Measurements from ENCODE around the gene TEX10. TPM values are rescaled to one million over a fixed set of nuclear protein-coding genes. Genes with fewer than 3 reads are reported as not detected.
A peak's percentile ranks its signal among the peaks of the same experiment; 100 is the strongest.
"Not testable (repeated sequence)": the region's sequence is repeated elsewhere in the genome, so short reads cannot be mapped to it uniquely, and the experiment has no call there.

Gene TEX10
- 8.3 TPM for total RNA-seq
- long read RNA-seq, transcript TEX10-201 (15 exons, 3,074 nt), result major isoform, 15 of 22 reads
- long read RNA-seq, partial matches to known transcripts, result 3 of 22 reads
- long read RNA-seq, other reads (novel, unspliced or antisense), result 4 of 22 reads

DNA sequence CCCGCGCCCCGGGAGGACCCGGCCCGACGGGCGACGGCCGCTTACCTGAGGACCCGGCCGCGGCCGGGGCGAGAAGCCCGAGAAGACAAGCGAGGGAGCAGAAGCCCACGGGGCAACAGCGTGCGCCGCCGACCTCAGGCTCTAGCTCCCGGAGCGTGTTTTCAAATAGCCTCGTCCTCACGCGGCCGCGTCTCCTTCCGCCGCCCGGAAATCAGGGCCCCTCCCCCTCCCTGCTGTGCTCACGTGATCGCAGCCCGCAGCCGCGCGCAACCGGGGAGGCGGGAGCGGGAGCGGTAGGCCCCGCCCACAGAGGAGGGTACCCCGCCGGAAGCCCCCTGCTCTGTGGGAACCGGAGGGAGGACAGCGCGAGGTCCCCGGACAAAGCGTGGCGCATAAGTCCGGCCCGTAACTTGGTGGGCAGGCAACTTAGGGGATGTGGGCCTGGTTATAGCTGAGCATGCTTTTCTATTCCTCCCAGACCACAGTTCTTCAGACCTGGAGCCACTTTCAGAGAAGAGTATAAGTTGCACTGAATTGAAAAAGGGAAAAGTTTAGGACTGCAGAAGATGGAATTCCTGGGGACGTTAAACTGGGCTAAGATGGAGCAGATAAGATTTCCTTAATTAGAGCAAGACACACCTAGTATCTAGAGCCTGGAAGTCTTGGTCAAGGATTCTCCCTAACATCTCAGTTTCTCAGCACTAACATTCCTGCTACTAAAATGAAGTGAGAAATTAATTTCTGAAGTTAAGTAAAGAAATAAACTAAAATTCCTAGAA lies at the start of gene TEX10:
TSS of gene TEX10 (minus strand) at position 216 of the 779 bp plus-strand sequence. CDS start 3,579 bp downstream, outside the sequence.
- ATAC-seq (peak; percentile 99), DNase-seq (peak; percentile 93)
- intact Hi-C loops (cut with micrococcal nuclease), result no loop called here

DNA sequence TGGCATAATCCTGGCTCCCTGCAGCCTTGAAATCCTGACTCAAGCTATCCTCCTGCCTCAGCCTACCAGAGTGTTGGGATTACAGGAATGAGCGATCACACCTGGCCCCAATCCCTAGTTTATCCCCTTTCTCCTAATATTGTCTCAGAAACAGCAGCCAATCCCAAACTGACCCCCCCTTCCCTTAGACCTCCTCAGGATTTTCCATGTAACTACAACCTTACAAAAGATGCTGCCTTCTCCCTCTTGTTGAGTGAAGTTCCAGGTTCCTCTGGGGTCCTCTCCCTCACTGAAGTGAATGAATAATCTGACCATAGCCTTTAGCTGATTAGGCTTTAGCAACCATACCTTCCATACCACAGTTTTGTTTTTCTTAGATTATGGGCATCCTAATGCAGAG lies 48.3 kb upstream of the TEX10 start:
- intact Hi-C loops (cut with micrococcal nuclease), result no loop called here
- DNase-seq (no peak), ATAC-seq (no peak)

DNA sequence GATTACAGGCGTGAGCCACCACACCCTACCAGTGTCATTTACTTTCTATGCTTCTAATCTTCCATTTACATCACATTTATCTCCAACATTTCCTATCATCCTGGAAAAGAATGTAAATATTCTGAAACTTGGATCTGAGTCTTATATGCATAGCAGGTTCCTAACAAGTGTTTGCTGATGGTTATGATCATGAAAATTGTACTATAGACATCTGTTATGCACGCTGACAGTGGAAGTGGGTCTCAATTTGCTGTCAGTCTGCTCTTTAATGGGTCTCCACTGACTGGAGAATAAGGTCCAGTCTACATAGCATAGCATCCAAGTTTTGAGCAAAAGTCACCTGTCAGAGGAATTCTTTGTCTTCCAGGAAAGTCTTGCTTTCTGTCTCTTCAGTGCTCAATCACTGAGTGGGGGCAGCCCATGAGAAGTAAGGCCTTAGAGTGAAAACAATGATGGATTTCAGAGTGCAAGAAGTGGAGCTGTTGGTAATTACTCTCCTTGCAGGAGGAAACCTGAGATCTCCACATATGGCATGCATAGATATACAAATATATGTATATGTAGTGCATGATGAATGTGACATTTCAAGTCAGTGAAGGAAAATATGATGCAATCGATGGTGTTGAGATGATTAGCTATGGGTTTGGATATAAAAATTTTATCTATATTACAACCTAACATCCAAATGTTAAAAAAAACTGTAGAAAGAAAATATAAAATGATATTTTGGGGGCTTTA lies 45.0 kb upstream of the TEX10 start:
- intact Hi-C loops (cut with micrococcal nuclease), result no loop called here
- DNase-seq (no peak), ATAC-seq (no peak)

DNA sequence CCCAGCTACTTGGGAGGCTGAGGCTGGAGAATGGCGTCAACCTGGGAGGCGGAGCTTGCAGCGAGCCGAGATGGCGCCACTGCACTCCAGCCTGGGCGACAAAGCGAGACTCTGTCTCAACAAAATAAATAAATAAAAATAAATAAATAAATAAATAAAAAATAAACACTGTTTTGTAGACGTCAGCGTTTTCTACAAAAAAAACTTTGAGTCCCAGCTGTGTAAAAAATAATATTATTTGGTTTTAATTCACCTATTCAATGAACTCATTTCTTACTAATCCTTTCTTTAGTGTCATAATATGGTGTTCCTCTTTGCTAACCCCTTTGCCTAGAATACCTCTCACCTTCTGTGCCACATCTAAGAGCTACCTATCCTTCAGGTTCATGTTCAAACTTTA lies 44.0 kb upstream of the TEX10 start:
- intact Hi-C loops (cut with micrococcal nuclease), result no loop called here
- no peak for DNase-seq
- ATAC-seq, result no peak

DNA sequence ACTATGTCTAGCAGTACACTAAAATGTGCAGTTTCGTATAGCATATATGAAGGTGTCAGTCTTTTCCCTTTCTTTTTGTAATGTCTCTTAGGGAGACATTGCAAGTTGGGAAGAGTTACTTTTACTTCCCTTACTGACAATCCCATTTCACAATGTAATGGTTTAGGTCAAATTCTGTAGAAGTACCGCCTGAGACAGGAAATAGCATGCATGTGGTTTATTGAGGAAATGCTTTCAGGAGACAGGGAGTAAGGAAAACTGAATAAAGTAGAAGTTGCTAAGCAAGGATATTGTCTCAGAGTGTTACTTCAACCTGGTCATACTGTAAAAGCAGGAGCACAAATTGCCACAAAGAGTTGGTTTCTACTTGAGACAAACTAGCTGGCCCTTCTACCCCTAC lies 42.1 kb upstream of the TEX10 start:
- DNase-seq (no peak), ATAC-seq (no peak)
- intact Hi-C loops (cut with micrococcal nuclease), result no loop called here

DNA sequence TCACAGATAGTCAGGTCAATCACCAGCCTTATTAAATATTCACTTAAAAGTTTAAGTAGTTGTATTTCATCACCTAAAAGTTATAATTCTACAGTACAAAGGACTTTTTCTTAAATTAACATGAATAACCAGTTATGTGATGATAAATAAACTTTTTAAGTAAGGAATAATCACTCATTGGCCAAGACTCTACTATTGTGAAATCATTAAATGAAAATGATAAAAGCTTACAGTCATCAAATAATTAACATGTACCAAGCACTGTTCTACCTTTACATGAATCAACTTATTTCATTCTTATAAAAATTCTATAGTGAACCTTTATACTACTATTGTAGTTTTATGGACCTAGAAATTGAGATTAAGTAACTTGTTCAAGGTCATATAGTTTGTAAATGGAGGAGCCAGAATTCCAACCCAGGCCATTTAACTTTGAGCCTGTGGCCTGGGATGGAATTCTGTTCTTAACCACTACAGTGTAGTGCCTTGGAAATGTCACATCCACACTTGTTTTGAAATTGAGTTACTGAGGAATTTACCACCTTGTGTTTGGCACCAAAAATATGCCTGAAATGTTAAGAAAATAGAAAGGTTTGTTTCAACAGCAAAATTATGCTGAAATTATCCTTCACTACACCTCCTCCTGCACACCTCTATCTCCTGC lies 41.4 kb upstream of the TEX10 start:
- DNase-seq (no peak), ATAC-seq (no peak)
- intact Hi-C loops (cut with micrococcal nuclease), result no loop called here

DNA sequence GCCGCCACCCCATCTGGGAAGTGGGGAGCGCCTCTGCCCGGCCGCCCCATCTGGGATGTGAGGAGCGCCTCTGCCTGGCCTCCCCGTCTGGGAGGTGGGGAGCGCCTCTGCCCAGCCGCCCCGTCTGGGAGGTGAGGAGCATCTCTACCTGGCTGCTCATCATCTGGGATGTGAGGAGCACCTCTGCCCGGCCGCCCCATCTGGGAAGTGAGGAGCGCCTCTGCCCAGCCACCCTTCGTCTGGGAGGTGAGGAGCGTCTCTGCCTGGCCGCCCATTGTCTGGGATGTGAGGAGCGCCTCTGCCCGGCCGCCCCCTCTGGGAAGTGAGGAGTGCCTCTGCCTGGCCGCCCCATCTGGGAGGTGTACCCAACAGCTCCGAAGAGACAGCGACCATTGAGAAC lies 40.2 kb upstream of the TEX10 start:
- ATAC-seq; intact Hi-C loops (cut with micrococcal nuclease); DNase-seq: not testable (repeated sequence)

DNA sequence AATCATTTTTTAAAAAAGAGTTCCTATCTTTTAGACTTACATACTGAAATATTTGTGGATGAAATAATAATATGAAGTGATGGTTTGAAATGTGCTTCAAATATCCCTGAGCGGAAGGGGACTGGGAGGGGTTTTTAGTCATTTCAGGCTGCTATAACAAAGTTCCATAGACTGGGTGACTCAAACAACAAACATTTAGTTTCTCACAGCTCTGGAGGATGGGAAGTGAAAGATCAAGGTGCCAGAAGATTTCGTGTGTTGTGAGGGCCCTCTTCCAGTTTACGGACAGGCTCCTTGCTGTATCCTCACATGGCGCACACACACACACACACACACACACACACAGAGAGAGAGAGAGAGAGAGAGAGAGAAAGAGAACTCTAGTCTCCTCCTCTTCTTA lies 27.1 kb upstream of the TEX10 start:
- intact Hi-C loops (cut with micrococcal nuclease), result no loop called here
- DNase-seq, result no peak
- ATAC-seq, result no peak

DNA sequence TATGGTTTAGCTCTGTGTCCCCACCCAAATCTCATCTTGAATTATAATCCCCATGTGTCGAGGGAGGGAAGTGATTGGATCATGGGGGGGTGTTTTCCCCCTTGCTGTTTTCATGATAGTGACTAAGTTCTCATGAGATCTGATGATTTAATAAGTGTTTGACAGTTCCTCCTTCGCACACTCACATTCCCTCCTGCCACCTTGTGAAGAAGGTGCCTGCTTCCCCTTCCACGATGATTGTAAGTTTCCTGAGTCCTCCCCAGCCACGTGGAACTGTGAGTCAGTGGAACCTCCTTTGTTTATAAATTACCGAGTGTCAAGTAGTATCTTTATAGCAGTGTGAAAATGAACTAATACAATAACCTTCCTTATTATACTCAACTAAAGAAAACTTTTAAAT lies 24.3 kb upstream of the TEX10 start:
- intact Hi-C loops (cut with micrococcal nuclease), result no loop called here
- ATAC-seq (no peak), DNase-seq (no peak)

DNA sequence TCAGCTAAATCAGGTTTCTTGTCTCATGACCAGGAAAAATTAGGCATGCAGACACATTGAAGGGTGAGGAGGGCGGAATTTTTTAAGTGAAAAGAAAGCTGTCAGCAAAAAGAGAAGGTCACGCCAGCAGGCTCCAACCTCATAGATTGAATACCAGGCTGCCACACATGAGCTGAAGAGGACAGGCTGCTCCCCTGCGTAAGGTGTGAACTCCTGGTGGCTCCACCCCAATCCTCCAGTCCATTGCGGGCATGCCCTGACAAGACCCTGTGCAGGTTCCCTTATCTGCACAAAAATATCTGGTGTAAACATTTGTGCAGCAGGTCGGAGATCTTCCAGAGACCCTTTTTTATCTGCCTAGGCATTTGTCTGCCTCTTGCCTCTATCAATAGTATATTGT lies 22.9 kb upstream of the TEX10 start:
- ATAC-seq (no peak), DNase-seq (no peak)
- intact Hi-C loops (cut with micrococcal nuclease), result no loop called here

DNA sequence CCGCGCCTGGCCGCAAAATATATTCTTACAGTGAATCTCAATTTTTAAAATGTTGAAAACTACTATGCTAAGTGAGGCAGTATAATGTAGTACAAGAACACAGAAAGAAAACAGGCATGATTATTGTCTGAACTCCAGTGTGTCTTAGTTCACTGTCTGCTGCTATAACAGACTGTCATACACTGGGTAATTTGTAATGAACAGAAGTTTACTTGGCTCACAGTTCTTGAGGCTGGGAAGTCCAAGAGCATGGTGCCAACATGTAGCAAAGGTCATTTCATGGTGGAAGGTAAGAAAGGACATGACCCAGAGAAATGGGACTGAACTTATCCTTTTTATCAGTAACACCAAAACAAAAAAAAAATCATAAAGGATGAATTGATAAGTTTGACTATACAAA lies 19.9 kb upstream of the TEX10 start:
- DNase-seq (no peak), ATAC-seq (no peak)
- intact Hi-C loops (cut with micrococcal nuclease), result no loop called here

DNA sequence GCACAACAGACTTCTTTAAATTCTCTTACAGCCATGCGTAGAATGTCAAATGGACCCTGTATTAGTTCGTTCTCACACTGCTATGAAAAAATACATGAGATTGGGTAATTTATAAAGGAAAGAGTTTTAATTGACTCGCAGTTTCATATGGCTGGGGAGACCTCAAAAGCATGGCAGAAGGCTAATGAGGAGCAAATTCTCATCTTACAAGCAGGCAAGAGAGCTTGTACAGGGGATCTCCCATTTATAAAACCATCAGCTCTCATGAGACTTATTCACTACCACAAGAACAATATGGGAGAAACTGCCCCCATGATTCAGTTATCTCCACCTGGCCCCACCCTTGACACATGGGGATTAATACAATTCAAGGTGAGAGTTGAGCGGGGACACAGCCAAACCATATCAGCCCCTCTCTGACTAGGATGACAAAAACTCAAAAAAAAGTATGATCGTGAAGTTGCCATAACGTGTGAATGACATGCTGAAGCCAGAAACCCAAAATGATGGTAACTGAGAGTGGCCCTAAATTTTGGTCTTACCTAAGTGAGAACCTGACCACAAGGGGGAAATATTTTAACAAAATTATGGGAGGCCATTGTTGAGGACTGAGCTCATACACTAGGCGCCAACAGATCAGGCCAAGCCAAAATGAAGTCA lies 17.5 kb upstream of the TEX10 start:
- intact Hi-C loops (cut with micrococcal nuclease), result no loop called here
- ATAC-seq (no peak), DNase-seq (no peak)

DNA sequence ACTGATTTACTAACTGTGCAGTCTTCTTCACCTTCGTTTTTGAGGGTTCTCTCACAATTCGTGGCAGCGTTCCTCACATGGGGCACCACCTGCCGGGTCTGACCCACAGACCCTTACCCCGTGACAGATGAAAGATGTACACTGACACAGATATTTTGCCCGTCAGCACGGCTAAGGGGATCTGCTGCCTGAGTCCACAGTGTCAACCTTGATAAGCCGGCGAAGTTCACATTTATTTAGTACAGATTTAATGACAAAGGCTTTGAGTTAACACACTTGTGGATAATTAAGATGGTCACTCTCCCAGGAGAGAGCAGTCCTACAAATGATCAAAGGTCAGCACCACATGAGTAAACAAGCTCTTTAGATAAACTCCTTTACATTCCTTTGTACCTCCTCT lies 15.9 kb upstream of the TEX10 start:
- intact Hi-C loops (cut with micrococcal nuclease), result no loop called here
- DNase-seq, result no peak
- ATAC-seq, result no peak

DNA sequence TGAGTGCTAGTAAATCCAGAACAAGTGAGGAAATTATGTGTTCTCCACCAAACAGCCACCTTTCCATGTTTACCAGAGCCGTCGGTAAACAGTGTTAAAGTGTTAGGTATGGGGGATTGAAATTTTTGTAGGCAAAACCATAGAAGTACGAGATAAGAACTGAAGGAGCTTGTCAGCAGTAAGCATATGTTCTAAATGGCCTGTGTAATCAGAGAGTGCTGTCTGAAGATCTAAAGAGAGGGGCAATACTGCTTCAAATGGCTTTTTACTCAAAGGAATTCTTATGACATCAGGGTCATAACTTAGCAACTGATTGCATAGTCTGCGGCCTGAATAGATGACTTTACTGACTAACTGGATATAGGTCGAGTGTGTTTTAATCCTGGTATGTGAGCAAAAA lies 13.4 kb upstream of the TEX10 start:
- intact Hi-C loops (cut with micrococcal nuclease), result no loop called here
- DNase-seq (no peak), ATAC-seq (no peak)

DNA sequence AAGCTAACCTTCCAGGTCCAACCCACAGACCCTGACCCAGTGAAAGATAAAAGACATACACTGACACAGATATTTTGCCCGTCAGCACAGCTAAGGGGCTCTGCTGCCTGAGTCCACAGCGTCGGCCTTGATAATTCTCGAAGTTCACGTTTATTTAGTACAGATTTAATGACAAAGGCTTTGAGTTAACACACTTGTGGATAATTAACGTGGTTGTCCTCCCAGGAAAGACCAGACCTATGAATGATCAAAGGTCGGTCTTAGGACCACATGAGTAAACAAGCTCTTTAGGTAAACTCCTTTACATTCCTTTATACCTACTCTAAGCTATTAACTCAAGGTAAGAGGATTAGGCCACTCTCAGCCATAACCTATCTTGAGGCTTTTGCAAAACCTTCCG lies 11.3 kb upstream of the TEX10 start:
- DNase-seq (no peak), ATAC-seq (no peak)
- intact Hi-C loops (cut with micrococcal nuclease), result no loop called here

DNA sequence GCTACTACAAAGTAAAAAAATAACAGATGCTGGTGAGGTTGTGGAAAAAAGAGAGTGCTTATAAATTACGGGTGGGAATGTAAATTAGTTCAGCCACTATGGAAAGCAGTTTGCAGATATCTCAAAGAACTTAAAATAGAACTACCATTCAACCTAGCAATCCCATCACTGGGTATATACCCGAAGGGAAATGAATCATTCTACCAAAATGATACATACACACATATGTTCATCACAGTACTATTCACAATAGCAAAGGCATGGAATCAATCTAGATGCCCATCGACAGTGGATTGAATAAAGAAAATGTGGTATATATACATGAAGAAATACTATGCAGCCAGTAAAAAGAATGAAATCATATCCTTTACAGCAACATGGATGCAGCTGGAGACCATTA lies 6.3 kb upstream of the TEX10 start:
- no peak for DNase-seq
- intact Hi-C loops (cut with micrococcal nuclease), result no loop called here
- ATAC-seq, result no peak

DNA sequence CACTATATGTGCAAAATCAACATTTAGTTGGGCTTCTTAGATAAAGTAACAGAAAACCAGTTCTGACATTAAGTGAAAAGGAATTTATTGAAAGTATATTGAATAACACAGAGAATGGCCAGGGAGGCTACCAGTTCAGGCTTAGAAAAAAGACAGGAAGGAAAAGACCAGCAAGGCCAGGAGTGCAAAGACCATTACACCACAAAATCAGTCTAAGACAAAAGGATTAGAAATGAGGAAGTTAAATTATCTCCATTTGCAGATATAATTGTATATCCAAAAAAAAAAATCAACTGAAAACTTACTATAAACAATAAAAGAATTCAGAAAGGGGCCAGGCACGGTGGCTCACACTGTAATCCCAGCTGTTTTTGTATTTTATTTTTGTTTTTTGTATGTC lies 4.8 kb upstream of the TEX10 start:
- ATAC-seq, result no peak
- intact Hi-C loops (cut with micrococcal nuclease), result no loop called here
- DNase-seq, result no peak

DNA sequence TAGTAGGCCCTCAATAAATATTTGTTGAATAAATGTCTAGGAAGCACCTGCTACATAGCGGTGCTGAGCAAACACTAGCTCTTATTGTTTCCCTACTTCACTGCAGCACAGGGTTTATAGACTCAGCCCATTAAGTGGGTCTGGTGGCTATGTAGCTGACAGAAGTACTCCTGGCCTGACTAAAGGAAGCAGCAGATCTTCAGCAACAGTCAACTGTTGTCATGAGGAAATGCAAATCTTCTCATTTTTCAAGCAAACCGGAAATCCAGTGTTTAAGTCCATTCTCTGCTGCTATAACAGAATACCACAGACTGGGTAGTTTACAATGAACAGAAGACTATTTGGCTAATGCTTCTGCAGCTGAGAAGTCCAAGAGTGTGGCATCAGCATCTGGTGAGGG lies 2.8 kb upstream of the TEX10 start:
- intact Hi-C loops (cut with micrococcal nuclease), result no loop called here
- DNase-seq (no peak), ATAC-seq (no peak)

DNA sequence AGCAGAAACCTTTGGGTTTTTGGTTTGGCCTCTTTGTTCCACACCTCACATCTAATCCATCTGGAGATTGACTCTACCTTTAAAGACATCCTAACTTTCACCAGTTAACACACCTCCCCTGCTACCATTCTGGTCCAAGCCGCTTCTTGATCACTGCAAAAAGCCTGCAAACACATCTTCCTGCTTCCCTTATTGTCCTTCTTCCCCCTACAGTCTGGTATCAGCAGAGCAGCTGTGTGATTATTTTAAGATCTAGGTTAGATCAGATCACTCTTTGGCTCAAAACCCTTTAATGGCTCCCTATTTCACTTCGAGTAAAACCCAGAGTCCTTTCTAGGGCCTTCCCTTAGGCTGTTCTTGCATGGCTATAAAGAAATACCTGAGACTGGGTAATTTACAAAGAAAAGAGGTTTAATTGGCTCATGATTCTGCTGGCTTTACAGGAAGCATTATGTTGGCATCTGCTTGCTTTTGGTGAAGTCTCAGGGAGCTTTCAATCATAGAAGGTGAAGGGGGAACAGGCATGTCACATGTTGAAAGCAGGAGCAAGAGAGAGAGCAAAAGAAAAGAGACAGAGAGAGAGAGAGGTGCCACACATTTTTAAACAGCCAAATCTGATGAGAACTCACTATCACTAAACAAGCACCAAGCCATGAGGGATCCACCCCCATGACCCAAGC lies 1.5 kb upstream of the TEX10 start:
- intact Hi-C loops (cut with micrococcal nuclease), result no loop called here
- DNase-seq, result no peak
- ATAC-seq, result no peak
